Panc1 (cell line): ENCODE results near the gene SMIM5. TPM values are rescaled to one million over a fixed set of nuclear protein-coding genes. Genes with fewer than 3 reads are reported as not detected.

ENCODE experiments used
- ATAC-seq: fragments of 200-7000 bp; cut with Tn5 transposase; 2 replicates; pipeline ENCODE4 v1.9.1; 2020; ENCODE audit warnings: mild to moderate bottlenecking, moderate library complexity
- BruUV-seq: library from RNA; stranded (reverse); fragments of 400-500 nt; replicated peaks from 2 replicates; lab custom pipeline; 2021; lab: Mats Ljungman, UMichigan
- CTCF ChIA-PET: fragments of 300-600 bp; sonication (Branson Sonifier 250); formaldehyde crosslinking; loops from one replicate; lab custom pipeline; 2022; ENCODE audit warnings: antibody characterized with exemption; lab: Charles Lee
- POLR2A ChIA-PET: fragments of 300-600 bp; sonication (Branson Sonifier 250); formaldehyde crosslinking; loops from one replicate; lab custom pipeline; 2022; ENCODE audit warnings: antibody characterized with exemption; lab: Charles Lee
- DNase-seq: peaks from one replicate; pipeline ENCODE4 v3.0.0-alpha.2; 2010; ENCODE audit warnings: low read depth, low spot score
- H3K27ac ChIP-seq: 2 replicates; pipeline ENCODE4 v1.5.1; 2011; ENCODE audit warnings: mild to moderate bottlenecking, low read length, inconsistent platforms
- H3K27me3 ChIP-seq: fragments of 200-500 bp; sonication (Bioruptor generic); 2 replicates; pipeline ENCODE4 v1.6.0; 2014; ENCODE audit warnings: low read length, inconsistent platforms; ENCODE audit not compliant: control insufficient read depth, insufficient read depth
- H3K36me3 ChIP-seq: fragments of 200-500 bp; sonication (Bioruptor generic); 2 replicates; pipeline ENCODE4 v1.5.1; 2014; ENCODE audit warnings: inconsistent platforms, mild to moderate bottlenecking, low read length, moderate library complexity; ENCODE audit not compliant: control insufficient read depth, insufficient read depth
- H3K4me1 ChIP-seq: 2 replicates; pipeline ENCODE4 v1.5.1; 2011; ENCODE audit warnings: inconsistent platforms, mild to moderate bottlenecking, low read length, moderate library complexity; ENCODE audit not compliant: control insufficient read depth, insufficient read depth
- H3K4me3 ChIP-seq, 2 experiments: 2 replicates each; pipeline ENCODE4 v1.5.1; 2011 to 2012; ENCODE audit warnings: low read depth in 2 of 2, low read length in 2 of 2, mild to moderate bottlenecking in 2 of 2, inconsistent platforms in 1 of 2, moderate library complexity in 1 of 2
- H3K9me3 ChIP-seq: fragments of 200-500 bp; sonication (Bioruptor generic); 2 replicates; pipeline ENCODE4 v1.5.1; 2014; ENCODE audit warnings: low read depth, mild to moderate bottlenecking, inconsistent platforms, low read length, moderate library complexity; ENCODE audit not compliant: control insufficient read depth, insufficient read depth
- CTCF ChIP-seq: fragments of 450-650 bp; IDR thresholded peaks from 2 replicates; pipeline ENCODE4 v1.5.1; 2017; ENCODE audit warnings: mild to moderate bottlenecking
- POLR2AphosphoS5 ChIP-seq: IDR thresholded peaks from 2 replicates; pipeline ENCODE4 v1.6.1; 2012; ENCODE audit warnings: mild to moderate bottlenecking, low read depth, low read length, moderate library complexity
- REST ChIP-seq, 2 experiments: IDR thresholded peaks; 2 replicates each; pipeline ENCODE4 v1.6.1; 2011 to 2012; ENCODE audit warnings: low read depth in 2 of 2, control low read depth in 1 of 2, low read length in 1 of 2, mild to moderate bottlenecking in 1 of 2, moderate library complexity in 1 of 2; ENCODE audit not compliant: insufficient read depth in 1 of 2
- SIN3A ChIP-seq: IDR thresholded peaks from 2 replicates; pipeline ENCODE4 v1.6.1; 2012; ENCODE audit warnings: low read depth, mild to moderate bottlenecking, low read length, moderate library complexity, borderline replicate concordance; ENCODE audit not compliant: insufficient read depth
- TCF7L2 ChIP-seq: IDR thresholded peaks from 2 replicates; pipeline ENCODE4 v1.6.1; 2011; ENCODE audit warnings: mild to moderate bottlenecking, low read depth, low read length, inconsistent platforms
- in situ Hi-C: cut with HindIII; loops from 2 replicates; pipeline ENCODE4 v1.10.0; 2016; ENCODE audit warnings: low sequenced_read_pairs, low pct_unique_long_range_greater_than_20kb
- intact Hi-C: fragments of 100-400 bp; cut with micrococcal nuclease; formaldehyde crosslinking; loops from one replicate; pipeline ENCODE4 v1.10.0; 2022; ENCODE audit not compliant: unreplicated experiment
- total RNA-seq: library from RNA; stranded (reverse); gene quantifications from one replicate; pipeline ENCODE4 v1.2.1, GENCODE V29; 2021; ENCODE audit not compliant: unreplicated experiment

The SMIM5 gene
- total RNA-seq, 1 experiment from 2014 or later = 0.10 TPM

GRCh38 chr17:75649687-75650086 lies 16.5 kb downstream of the SMIM5 start:
- Histone ChIP-seq H3K9me3 (no peaks in the 10 kb centered on the region), H3K36me3 (no peaks in the 10 kb centered on the region)
- no peak for ATAC-seq

GRCh38 chr17:75650874-75651273 lies 17.6 kb downstream of the SMIM5 start:
- ATAC-seq (no peak), DNase-seq (no peak)
- Histone ChIP-seq H3K27me3 (no peaks in the 10 kb centered on the region), H3K9me3 (no peaks in the 10 kb centered on the region), H3K4me1 (no peaks in the 10 kb centered on the region; the same call in 1 of the 2 replicates), H3K27ac (no peak overlapping the region), H3K4me3 (no peak overlapping the region), H3K36me3 (no peaks in the 10 kb centered on the region)
- ChIA-PET CTCF (interaction anchor here (0.6 kb wide), 1 partner anchor 14 kb away, joined by 3 read pairs; no protein-coding TSS in a partner anchor), POLR2A (no interaction called here)
- no TSS peak for BruUV-seq
- TF ChIP-seq SIN3A (no peak), POLR2AphosphoS5 (no peak), TCF7L2 (no peak), CTCF (no peak), REST (IDR thresholded peaks at IDR 0.05; ENCODE audit: insufficient read depth in 1 of 2, low read depth in 2 of 2, low read length in 1 of 2) (no peak)
- in situ Hi-C loops (no loop called here), intact Hi-C loops (no loop called here)

More at GRCh38 chr17:75649687-75650086, 16.5 kb downstream of the SMIM5 start:
- Histone ChIP-seq H3K4me1 (peaks cover 5% of the 10 kb centered on the region), H3K27ac (no peak overlapping the region), H3K4me3 (no peak overlapping the region), H3K27me3 (no peaks in the 10 kb centered on the region)
- no peak for DNase-seq
- no TSS peak for BruUV-seq
- POLR2A ChIA-PET = no interaction called here
- intact Hi-C loops = no loop called here
- CTCF ChIA-PET = interaction anchor here (1.0 kb wide), 2 partner anchors 17 to 100 kb away, joined by 3 to 4 read pairs; no protein-coding TSS in a partner anchor
- in situ Hi-C loops = no loop called here
- no peak for TF ChIP-seq TCF7L2
- no peak for TF ChIP-seq CTCF
- TF ChIP-seq REST (IDR thresholded peaks at IDR 0.05; ENCODE audit: insufficient read depth in 1 of 2, low read depth in 2 of 2, low read length in 1 of 2) = no peak
- TF ChIP-seq SIN3A = no peak
- TF ChIP-seq POLR2AphosphoS5 = no peak
